H9 (cell line): ENCODE data around the gene TMEM151A. TPM values are rescaled to one million over a fixed set of nuclear protein-coding genes. Genes with fewer than 3 reads are reported as not detected.

Source experiments
- DNase-seq: peaks from one replicate; pipeline ENCODE4 v3.0.0-alpha.2; 2017
- H2AFZ ChIP-seq: one replicate; pipeline ENCODE4 v1.6.1; 2013; ENCODE audit warnings: mild to moderate bottlenecking, low read length, control low read depth, moderate library complexity
- H2AK5ac ChIP-seq: 2 replicates; pipeline ENCODE4 v1.6.1; 2013; ENCODE audit warnings: low read length, control low read depth, mixed read lengths; ENCODE audit not compliant: insufficient read length
- H2BK120ac ChIP-seq: one replicate; pipeline ENCODE4 v1.6.1; 2013; ENCODE audit warnings: low read depth, mild to moderate bottlenecking, low read length, control low read depth, inconsistent platforms; ENCODE audit not compliant: poor library complexity, severe bottlenecking
- H2BK12ac ChIP-seq: 2 replicates; pipeline ENCODE4 v1.6.1; 2013; ENCODE audit warnings: low read length, control low read depth, mixed read lengths, low read depth; ENCODE audit not compliant: insufficient read length
- H2BK15ac ChIP-seq: 2 replicates; pipeline ENCODE4 v1.6.1; 2013; ENCODE audit warnings: low read depth, low read length, control low read depth
- H2BK20ac ChIP-seq: one replicate; pipeline ENCODE4 v1.6.1; 2013; ENCODE audit warnings: low read depth, mild to moderate bottlenecking, low read length, control low read depth, inconsistent platforms; ENCODE audit not compliant: poor library complexity, severe bottlenecking
- H2BK5ac ChIP-seq: 2 replicates; pipeline ENCODE4 v1.6.1; 2013; ENCODE audit warnings: low read length, control low read depth, mixed read lengths; ENCODE audit not compliant: insufficient read length
- H3K14ac ChIP-seq: 2 replicates; pipeline ENCODE4 v1.6.1; 2013; ENCODE audit warnings: low read length, control low read depth; ENCODE audit not compliant: insufficient read depth
- H3K18ac ChIP-seq: 2 replicates; pipeline ENCODE4 v1.6.1; 2013; ENCODE audit warnings: low read depth, mild to moderate bottlenecking, mixed read lengths, low read length, control low read depth; ENCODE audit not compliant: insufficient read length
- H3K23ac ChIP-seq: 2 replicates; pipeline ENCODE4 v1.6.1; 2013; ENCODE audit warnings: low read length, control low read depth, mixed read lengths, low read depth; ENCODE audit not compliant: insufficient read length
- H3K23me2 ChIP-seq: 2 replicates; pipeline ENCODE4 v1.6.1; 2013; ENCODE audit warnings: low read depth, mild to moderate bottlenecking, mixed read lengths, low read length, control low read depth; ENCODE audit not compliant: insufficient read length, poor library complexity, severe bottlenecking
- H3K27ac ChIP-seq: 2 replicates; pipeline ENCODE4 v1.5.1; 2013; ENCODE audit warnings: low read length, control low read depth, mixed read lengths, low read depth; ENCODE audit not compliant: insufficient read length
- H3K27me3 ChIP-seq: 2 replicates; pipeline ENCODE4 v1.6.1; 2013; ENCODE audit warnings: low read length, control low read depth, inconsistent platforms; ENCODE audit not compliant: insufficient read depth
- H3K4ac ChIP-seq: 2 replicates; pipeline ENCODE4 v1.6.1; 2013; ENCODE audit warnings: low read depth, mild to moderate bottlenecking, control low read depth, inconsistent platforms, low read length, moderate library complexity
- H3K4me1 ChIP-seq: 2 replicates; pipeline ENCODE4 v1.6.1; 2013; ENCODE audit warnings: low read length, control low read depth, inconsistent platforms; ENCODE audit not compliant: insufficient read depth
- H3K4me2 ChIP-seq: 2 replicates; pipeline ENCODE4 v1.6.1; 2013; ENCODE audit warnings: low read length, control low read depth, mixed read lengths; ENCODE audit not compliant: insufficient read length, insufficient read depth
- H3K56ac ChIP-seq: 2 replicates; pipeline ENCODE4 v1.6.1; 2013; ENCODE audit warnings: low read depth, mild to moderate bottlenecking, mixed read lengths, low read length, control low read depth; ENCODE audit not compliant: insufficient read length
- H3K79me1 ChIP-seq: 2 replicates; pipeline ENCODE4 v1.6.1; 2013; ENCODE audit warnings: low read depth, mild to moderate bottlenecking, moderate library complexity, low read length, control low read depth, inconsistent platforms; ENCODE audit not compliant: insufficient read depth, poor library complexity, severe bottlenecking
- H3K79me2 ChIP-seq: 2 replicates; pipeline ENCODE4 v1.6.1; 2013; ENCODE audit warnings: low read length, control low read depth, inconsistent platforms; ENCODE audit not compliant: insufficient read depth
- H3K9ac ChIP-seq: 2 replicates; pipeline ENCODE4 v1.6.1; 2013; ENCODE audit warnings: low read length, control low read depth, mixed read lengths; ENCODE audit not compliant: insufficient read length; ENCODE audit errors: extremely low read depth
- H3K9me3 ChIP-seq: one replicate; pipeline ENCODE4 v1.6.1; 2013; ENCODE audit warnings: low read depth, low read length, inconsistent platforms; ENCODE audit not compliant: control insufficient read depth
- H3T11ph ChIP-seq: one replicate; pipeline ENCODE4 v1.6.1; 2013; ENCODE audit warnings: mild to moderate bottlenecking, low read length, control low read depth, inconsistent platforms
- H4K20me1 ChIP-seq: one replicate; pipeline ENCODE4 v1.6.1; 2013; ENCODE audit not compliant: control insufficient read depth, insufficient read length, insufficient read depth
- H4K5ac ChIP-seq: 2 replicates; pipeline ENCODE4 v1.6.1; 2013; ENCODE audit warnings: low read depth, mild to moderate bottlenecking, mixed read lengths, low read length, control low read depth; ENCODE audit not compliant: insufficient read length
- H4K8ac ChIP-seq: replicated peaks from 2 replicates; pipeline ENCODE4 v1.6.1; 2013; ENCODE audit warnings: low read length, control low read depth, mixed read lengths, low read depth; ENCODE audit not compliant: insufficient read length
- H4K91ac ChIP-seq: 2 replicates; pipeline ENCODE4 v1.6.1; 2013; ENCODE audit warnings: low read depth, mild to moderate bottlenecking, moderate library complexity, mixed read lengths, low read length, control low read depth; ENCODE audit not compliant: insufficient read length
- H3K27ac Mint-ChIP-seq, 3 experiments: 2 replicates in 2 of 3; 3 replicates in 1 of 3; pipeline ENCODE4 v1.8.0; 2020 to 2021; ENCODE audit warnings: mixed read lengths in 3 of 3, mild to moderate bottlenecking in 1 of 3, moderate library complexity in 1 of 3
- H3K27me3 Mint-ChIP-seq: 2 replicates; pipeline ENCODE4 v1.8.0; 2021; ENCODE audit warnings: low read depth, mild to moderate bottlenecking, moderate library complexity, mixed read lengths
- H3K36me3 Mint-ChIP-seq, 3 experiments: 2 replicates in 2 of 3; 3 replicates in 1 of 3; pipeline ENCODE4 v1.8.0; 2020 to 2021; ENCODE audit warnings: low read depth in 3 of 3, mixed read lengths in 3 of 3; ENCODE audit not compliant: insufficient read depth in 1 of 3
- H3K4me1 Mint-ChIP-seq, 2 experiments: 2 replicates each; pipeline ENCODE4 v1.8.0; 2020; ENCODE audit warnings: mixed read lengths in 2 of 2
- H3K4me3 Mint-ChIP-seq, 2 experiments: 2 replicates in 1 of 2; 3 replicates in 1 of 2; pipeline ENCODE4 v1.8.0; 2020 to 2021; ENCODE audit warnings: mild to moderate bottlenecking in 2 of 2, mixed read lengths in 2 of 2, moderate library complexity in 1 of 2
- H3K9me3 Mint-ChIP-seq, 2 experiments: 2 replicates in 1 of 2; 3 replicates in 1 of 2; pipeline ENCODE4 v1.8.0; 2020; ENCODE audit warnings: mild to moderate bottlenecking in 2 of 2, mixed read lengths in 2 of 2, moderate library complexity in 1 of 2
- CTCF ChIP-seq: fragments of 200-600 bp; sonication (generic); conservative IDR thresholded peaks from 3 replicates; pipeline ENCODE4 v1.8.0; 2021; ENCODE audit warnings: antibody characterized with exemption, mild to moderate bottlenecking
- WGBS: extraction: QIAGEN DNeasy Blood & Tissue Kit; methylation state at CpG from one replicate; pipeline ENCODE4 v1.1.7; 2013; ENCODE audit warnings: missing lambda C conversion rate, low lambda C conversion rate, mixed read lengths; ENCODE audit not compliant: insufficient read length; ENCODE audit errors: extremely low coverage; 5-methylcytosine and 5-hydroxymethylcytosine counted together
- total RNA-seq: library from RNA; stranded (reverse); gene quantifications from 2 replicates; pipeline ENCODE4 v1.2.1, GENCODE V29; 2021

The TMEM151A gene
- total RNA-seq, 1 experiment from 2014 or later = 1.2 TPM

- H3K9me3 ChIP-seq = no peaks in the 10 kb centered on the region
- no peak overlapping the region for H4K5ac ChIP-seq
- Mint-ChIP-seq H3K4me1 (peaks cover 23 to 29% of the 10 kb centered on the region in 2 experiments), H3K4me3 (peak overlapping the region; percentile 42 to 69; a peak in 4 of 5 replicates), H3K27me3 (peaks cover 29% of the 10 kb centered on the region), H3K9me3 (peaks cover 14 to 20% of the 10 kb centered on the region in 2 experiments), H3K36me3 (peaks cover 8 to 18% (median 16%) of the 10 kb centered on the region in 3 experiments), H3K27ac (peak overlapping the region; percentile 47 to 83 (median 70); a peak in 4 of 7 replicates)
- H2BK5ac ChIP-seq = no peak overlapping the region
- H3K56ac ChIP-seq = no peak overlapping the region
- H4K20me1 ChIP-seq = no peaks in the 10 kb centered on the region
- H3K4me2 ChIP-seq = peak overlapping the region; percentile 7
- no peak overlapping the region for H2BK15ac ChIP-seq
- TF ChIP-seq CTCF = no peak
- no peaks in the 10 kb centered on the region for H3K79me1 ChIP-seq
- H2AK5ac ChIP-seq = no peak overlapping the region
- no peaks in the 10 kb centered on the region for H3K79me2 ChIP-seq
- DNase-seq = no peak
- H3K23ac ChIP-seq = no peak overlapping the region
- no peak overlapping the region for H3K4ac ChIP-seq
- H4K8ac ChIP-seq = no peak overlapping the region
- no peak overlapping the region for H3K14ac ChIP-seq
- no peak overlapping the region for H2BK20ac ChIP-seq
- no peak overlapping the region for H2AFZ ChIP-seq
- no peak overlapping the region for H2BK120ac ChIP-seq
- no peak overlapping the region for H3T11ph ChIP-seq
- no peak overlapping the region for H3K27ac ChIP-seq
- no peak overlapping the region for H4K91ac ChIP-seq
- H3K4me1 ChIP-seq = peaks cover 2% of the 10 kb centered on the region; the same call in 1 of the 2 replicates
- no CpG with 5 or more reads among the region's 14 CpGs for WGBS
- H3K9ac ChIP-seq = no peak overlapping the region
- peak overlapping the region; percentile 69 for H3K18ac ChIP-seq
- H3K23me2 ChIP-seq = peaks cover 4% of the 10 kb centered on the region
- H3K27me3 ChIP-seq = no peaks in the 10 kb centered on the region
- no peak overlapping the region for H2BK12ac ChIP-seq
Measured at GRCh38 chr11:66317322-66317722, 25.6 kb downstream of the TMEM151A start.
